ENCODE measurements around the gene EFCAB7. TPM values are rescaled to one million over a fixed set of nuclear protein-coding genes. Genes with fewer than 3 reads are reported as not detected.
A peak's percentile ranks its signal among the peaks of the same experiment; 100 is the strongest.

EFCAB7 gene
- total RNA-seq, 4 donors from 2014 or later: 2.2 to 6.8 (median 3.5) TPM

GRCh38 chr1:63509718-63510117 is 13.6 kb upstream of the EFCAB7 start:
- H3K27me3 ChIP-seq: no peaks in the 10 kb centered on the region
- no peak for DNase-seq
- H3K36me3 ChIP-seq: peaks cover 0 to 4% of the 10 kb centered on the region in 2 donors
- no peak overlapping the region for H3K27ac ChIP-seq
- no peak overlapping the region for H3K4me3 ChIP-seq
- no peak for ATAC-seq
- in situ Hi-C loops (cut with MboI; ENCODE audit: low sequenced_read_pairs in 4 of 4) (no loop called here), intact Hi-C loops (cut with DNase I; ENCODE audit: low total_unique reads) (no loop called here)
- H3K9me3 ChIP-seq: no peaks in the 10 kb centered on the region
- peaks cover 0 to 6% of the 10 kb centered on the region in 2 donors for H3K4me1 ChIP-seq
- TF ChIP-seq CTCF (IDR thresholded peaks at IDR 0.05 in 4 of 5, conservative IDR thresholded peaks at IDR 0.05 in 1 of 5) (no peak), POLR2A (IDR thresholded peaks at IDR 0.05) (no peak)

GRCh38 chr1:63512584-63512983 is 10.7 kb upstream of the EFCAB7 start:
- Histone ChIP-seq H3K27ac (no peak overlapping the region), H3K9me3 (no peaks in the 10 kb centered on the region), H3K4me1 (peaks cover 0 to 6% of the 10 kb centered on the region in 2 donors), H3K36me3 (no peaks in the 10 kb centered on the region), H3K27me3 (no peaks in the 10 kb centered on the region), H3K4me3 (no peak overlapping the region)
- TF ChIP-seq POLR2A (IDR thresholded peaks at IDR 0.05) (no peak), CTCF (IDR thresholded peaks at IDR 0.05 in 4 of 5, conservative IDR thresholded peaks at IDR 0.05 in 1 of 5) (no peak)
- in situ Hi-C loops (cut with MboI; ENCODE audit: low sequenced_read_pairs in 4 of 4): no loop called here
- ATAC-seq (no peak), DNase-seq (no peak)
- intact Hi-C loops (cut with DNase I; ENCODE audit: low total_unique reads): no loop called here

GRCh38 chr1:63516629-63517028 is 6.7 kb upstream of the EFCAB7 start:
- no peak for TF ChIP-seq CTCF (IDR thresholded peaks at IDR 0.05 in 4 of 5, conservative IDR thresholded peaks at IDR 0.05 in 1 of 5)
- no peak for TF ChIP-seq POLR2A (IDR thresholded peaks at IDR 0.05)
- no peaks in the 10 kb centered on the region for H3K4me1 ChIP-seq
- ATAC-seq (no peak), DNase-seq (no peak)
- H3K4me3 ChIP-seq: no peak overlapping the region
- no peaks in the 10 kb centered on the region for H3K27me3 ChIP-seq
- intact Hi-C loops (cut with DNase I; ENCODE audit: low total_unique reads): no loop called here
- no peak overlapping the region for H3K27ac ChIP-seq
- no peaks in the 10 kb centered on the region for H3K9me3 ChIP-seq
- in situ Hi-C loops (cut with MboI; ENCODE audit: low sequenced_read_pairs in 4 of 4): no loop called here
- H3K36me3 ChIP-seq: no peaks in the 10 kb centered on the region

- in situ Hi-C loops (cut with MboI; ENCODE audit: low sequenced_read_pairs in 4 of 4) (no loop called here), intact Hi-C loops (cut with DNase I; ENCODE audit: low total_unique reads) (loop anchor here (10.0 kb wide), 1 partner anchor 159 kb away; the partner anchor contains the start of gene ALG6)
- DNase-seq (no peak), ATAC-seq (peak; percentile 25 to 47)
- Histone ChIP-seq H3K9me3 (no peaks in the 10 kb centered on the region), H3K27me3 (no peaks in the 10 kb centered on the region), H3K36me3 (no peaks in the 10 kb centered on the region), H3K4me1 (peaks cover 8 to 11% of the 10 kb centered on the region in 2 donors), H3K4me3 (peak overlapping the region; percentile 67 to 82 (median 76)), H3K27ac (peak overlapping the region; percentile 77 to 84 (median 82))
- TF ChIP-seq CTCF (IDR thresholded peaks at IDR 0.05 in 4 of 5, conservative IDR thresholded peaks at IDR 0.05 in 1 of 5) (no peak), POLR2A (IDR thresholded peaks at IDR 0.05) (no peak)
These were observed 413 bp downstream of the EFCAB7 start for GRCh38 chr1:63523738-63524137.

GRCh38 chr1:63524201-63524600 is 876 bp downstream of the EFCAB7 start:
- DNase-seq: no peak
- H3K4me3 ChIP-seq: peak overlapping the region; percentile 67 to 82 (median 76)

More at GRCh38 chr1:63524201-63524600, 876 bp downstream of the EFCAB7 start:
- Histone ChIP-seq H3K4me1 (peaks cover 8 to 11% of the 10 kb centered on the region in 2 donors), H3K27me3 (no peaks in the 10 kb centered on the region), H3K9me3 (no peaks in the 10 kb centered on the region), H3K36me3 (no peaks in the 10 kb centered on the region), H3K27ac (peak overlapping the region in 3 of 4 donors; percentile 77 to 84 (median 83))
- in situ Hi-C loops (cut with MboI; ENCODE audit: low sequenced_read_pairs in 4 of 4) (no loop called here), intact Hi-C loops (cut with DNase I; ENCODE audit: low total_unique reads) (loop anchor here (10.0 kb wide), 1 partner anchor 159 kb away; the partner anchor contains the start of gene ALG6)
- no peak for ATAC-seq
- TF ChIP-seq POLR2A (IDR thresholded peaks at IDR 0.05): no peak
- TF ChIP-seq CTCF (IDR thresholded peaks at IDR 0.05 in 4 of 5, conservative IDR thresholded peaks at IDR 0.05 in 1 of 5): no peak

All from gastrocnemius medialis (tissue), 4 donors.